Stimulated activated CD4-positive, alpha-beta T cell treated with anti-CD3 and anti-CD28 coated beads, Interleukin-12 subunit alpha, Interleukin-12 subunit beta, amount 100 ng/mL, for 4 hours (primary cell): ENCODE measurements around the gene SUSD2.

Experiments used
- DNase-seq: peaks from one replicate; pipeline ENCODE4 v3.0.0-alpha.2; 2020

SUSD2 gene

DNA sequence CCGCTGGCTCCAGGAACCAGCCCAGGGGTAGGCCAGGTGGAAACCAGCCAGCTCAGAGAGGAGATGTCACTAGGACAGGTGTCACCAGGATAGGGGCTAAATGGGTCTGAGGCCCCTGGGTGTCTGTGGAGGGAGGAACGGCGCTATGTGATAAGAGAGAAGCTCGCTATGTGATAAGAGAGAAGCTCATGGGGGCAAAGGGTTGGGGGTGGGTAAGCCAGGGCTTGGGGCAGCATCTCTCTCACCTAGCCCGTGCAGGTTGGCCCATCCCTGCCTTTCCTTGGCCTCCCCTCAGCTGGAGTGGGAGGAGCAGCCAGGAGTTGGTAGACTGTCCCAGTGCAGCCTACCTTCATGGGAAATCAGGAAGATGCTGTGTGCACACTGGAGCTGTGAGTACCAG lies 26.5 kb upstream of the SUSD2 start:
- DNase-seq: no peak

DNA sequence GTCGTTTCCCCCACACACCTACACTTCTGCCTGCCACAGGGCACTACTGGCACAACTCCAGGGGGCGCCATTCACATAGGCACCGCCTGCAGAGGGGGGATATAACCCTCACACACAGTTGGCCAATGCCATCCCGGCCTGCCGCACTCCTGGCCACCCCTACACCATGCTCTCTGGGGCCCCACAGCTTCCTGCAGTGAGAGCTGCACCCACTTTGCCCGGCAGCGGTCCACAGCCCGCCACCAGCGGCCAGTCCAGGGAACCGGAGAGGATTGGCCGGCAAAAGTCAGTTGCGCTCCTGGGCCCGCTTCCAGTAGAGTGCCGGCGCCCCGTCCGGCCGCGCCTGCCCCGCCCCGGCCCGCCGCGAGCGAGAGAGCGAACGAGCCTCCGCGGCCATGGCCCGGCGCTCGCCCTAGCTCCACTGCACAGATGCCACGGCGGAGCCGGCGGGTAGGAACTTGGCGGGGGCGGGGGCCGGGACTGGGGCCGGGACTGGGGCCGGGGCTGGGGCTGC lies 25.6 kb upstream of the SUSD2 start:
- peak; percentile 46 for DNase-seq

GRCh38 chr22:24156141-24156912 lies 25.0 kb upstream of the SUSD2 start:
- DNase-seq: peak; percentile 65

GRCh38 chr22:24156913-24157821 lies 24.1 kb upstream of the SUSD2 start:
- DNase-seq: peak; percentile 61

DNA sequence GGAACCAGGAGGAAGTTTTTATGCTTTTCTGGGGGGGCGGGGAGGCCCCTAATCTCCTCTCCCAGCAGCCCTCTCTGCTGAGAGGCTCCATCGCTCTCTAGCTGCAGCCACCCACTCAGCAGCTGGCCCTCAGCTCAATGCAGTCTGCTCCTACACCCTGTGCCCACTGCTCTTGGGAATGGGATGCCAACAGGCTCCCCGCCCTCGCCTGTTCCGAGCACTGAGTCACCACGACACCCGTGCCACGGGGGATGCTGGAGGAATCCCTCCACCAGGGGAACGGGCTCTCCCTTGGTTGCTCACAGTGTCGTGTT lies 23.5 kb upstream of the SUSD2 start:
- DNase-seq: no peak

GRCh38 chr22:24159650-24160049 lies 21.6 kb upstream of the SUSD2 start:
- no peak for DNase-seq

DNA sequence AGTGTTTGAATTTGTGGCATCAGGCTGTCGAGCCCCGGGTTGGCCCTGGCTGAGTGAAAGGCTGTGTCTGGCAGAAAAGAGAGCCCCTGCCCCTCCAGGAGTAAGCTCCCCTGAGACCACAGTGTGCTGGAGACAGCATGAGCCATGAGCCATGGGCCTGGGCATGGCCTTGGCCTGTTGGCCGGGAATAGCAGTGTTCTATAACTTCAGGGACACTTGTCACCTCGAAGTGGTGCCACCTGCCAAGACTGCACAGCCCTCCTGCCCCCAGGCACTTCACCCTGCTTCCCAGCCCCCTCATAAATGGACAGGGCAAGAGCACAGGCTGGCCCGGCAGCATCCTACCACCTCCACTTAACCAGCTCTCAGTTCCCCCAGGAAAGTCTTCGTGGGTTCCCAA lies 20.7 kb upstream of the SUSD2 start:
- no peak for DNase-seq

DNA sequence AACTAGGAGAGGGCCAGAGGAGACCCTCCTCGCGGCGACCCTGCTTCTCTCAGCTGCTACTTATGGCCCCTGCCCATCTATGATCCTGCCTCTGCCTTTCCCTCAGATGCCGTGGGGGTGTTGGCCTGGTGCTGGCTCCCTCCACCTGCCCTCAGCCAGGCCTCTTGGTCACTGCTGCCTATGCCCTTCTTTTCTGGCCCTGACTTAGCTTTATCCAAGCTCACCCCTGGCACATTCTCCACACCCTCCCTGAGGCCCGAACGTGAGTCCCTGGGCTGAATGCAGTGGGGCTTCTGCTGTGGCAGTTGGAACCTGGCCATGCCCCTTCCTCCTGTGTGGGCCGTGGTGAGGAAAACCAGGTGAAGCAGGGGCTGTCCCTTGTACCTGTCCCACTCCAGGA lies 19.8 kb upstream of the SUSD2 start:
- DNase-seq: no peak

DNA sequence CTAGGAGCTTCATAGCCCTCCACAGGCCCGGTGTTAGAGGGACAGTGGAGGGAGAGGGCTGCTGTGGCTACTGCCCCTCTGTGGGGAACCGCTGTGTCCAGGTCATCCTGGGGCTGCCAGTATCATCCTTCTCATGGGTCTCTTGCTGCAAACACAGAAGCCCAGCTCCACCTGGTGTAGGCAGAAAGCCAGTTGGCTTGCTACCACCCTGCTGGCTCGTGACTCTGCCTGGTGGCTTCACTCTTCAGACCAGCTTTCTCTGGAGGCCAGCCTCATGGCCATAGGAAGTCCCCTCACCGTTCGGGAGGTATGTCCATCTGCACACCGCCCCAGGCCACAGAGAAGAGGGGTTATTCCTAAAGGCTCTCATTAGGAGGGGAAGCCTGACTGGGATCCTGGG lies 19.4 kb upstream of the SUSD2 start:
- no peak for DNase-seq

DNA sequence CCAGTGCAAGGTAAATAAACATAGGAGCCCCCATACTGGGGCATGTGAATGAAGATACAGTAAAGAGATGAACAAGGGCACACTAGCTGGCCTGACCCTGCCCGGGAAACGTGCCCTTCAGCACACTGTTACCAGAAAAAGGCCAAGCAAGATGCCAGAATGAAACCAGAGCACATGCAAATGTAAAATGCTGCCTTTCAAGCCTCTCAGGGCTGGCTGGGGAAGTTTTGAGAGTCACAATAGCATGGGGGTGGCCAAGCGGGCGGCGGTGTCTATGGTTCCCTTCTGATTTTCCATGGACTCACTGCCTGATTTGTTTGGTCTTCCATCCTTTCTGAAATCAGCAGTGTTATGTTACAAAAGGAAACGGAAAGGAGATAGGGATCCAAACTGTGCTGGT lies 18.9 kb upstream of the SUSD2 start:
- DNase-seq: no peak

DNA sequence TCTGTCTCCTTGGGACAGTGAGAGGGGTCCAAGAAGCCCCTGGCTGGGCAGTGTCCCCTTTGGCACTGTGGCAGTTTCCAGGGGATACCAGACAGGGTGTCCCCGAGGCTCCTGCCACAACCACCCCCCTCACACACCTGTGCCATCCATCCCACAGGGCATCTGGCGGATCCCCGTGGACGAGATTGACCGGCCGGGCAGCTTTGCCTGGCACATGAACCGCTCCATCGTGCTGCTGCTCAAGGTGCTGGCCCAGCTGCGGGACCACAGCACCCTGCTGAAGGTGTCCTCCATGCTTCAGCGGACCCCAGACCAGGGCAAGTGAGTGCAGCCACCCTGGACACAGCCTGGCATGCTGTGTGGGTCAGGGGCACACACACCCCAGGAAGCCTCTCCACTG lies 17.0 kb upstream of the SUSD2 start:
- DNase-seq: no peak

DNA sequence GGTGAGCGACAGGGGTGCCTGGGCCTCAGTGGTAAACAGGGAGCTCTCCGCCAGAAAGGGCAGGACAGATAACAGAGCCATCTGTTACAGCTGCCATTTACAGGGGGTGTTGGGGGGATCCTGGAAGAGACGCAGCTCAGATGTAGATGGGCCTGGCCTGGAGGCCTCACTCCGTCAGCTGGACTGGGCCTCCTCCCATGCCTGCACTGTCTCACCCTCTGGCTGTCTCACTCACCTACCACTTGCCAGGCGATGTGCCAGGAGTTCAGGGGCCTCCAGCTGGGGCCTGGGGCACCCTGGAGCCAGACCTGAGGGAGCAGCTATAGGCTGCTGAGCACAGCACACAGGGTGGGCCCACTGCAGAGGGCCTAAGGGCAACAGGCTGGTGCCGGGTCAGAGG lies 16.3 kb upstream of the SUSD2 start:
- DNase-seq: no peak

DNA sequence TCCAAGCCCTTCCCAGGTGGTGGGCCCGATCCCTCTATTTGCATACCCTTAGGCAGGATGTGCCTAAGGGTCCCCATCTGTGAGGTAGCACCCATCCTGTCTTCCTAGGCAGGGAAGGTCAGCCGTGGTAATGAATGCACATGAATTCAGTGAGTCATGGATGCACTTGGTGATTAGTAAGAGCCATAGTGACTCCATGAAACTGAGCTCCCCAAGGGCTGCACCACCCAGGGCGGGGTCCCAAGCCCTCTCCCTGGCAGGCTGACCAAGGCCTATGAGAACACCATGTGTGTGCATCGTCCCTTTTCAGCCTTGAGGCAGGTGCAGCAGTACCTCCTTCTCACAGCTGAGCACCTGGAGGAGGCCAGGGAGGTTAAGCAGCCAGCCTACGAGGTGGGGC lies 15.6 kb upstream of the SUSD2 start:
- DNase-seq: no peak

DNA sequence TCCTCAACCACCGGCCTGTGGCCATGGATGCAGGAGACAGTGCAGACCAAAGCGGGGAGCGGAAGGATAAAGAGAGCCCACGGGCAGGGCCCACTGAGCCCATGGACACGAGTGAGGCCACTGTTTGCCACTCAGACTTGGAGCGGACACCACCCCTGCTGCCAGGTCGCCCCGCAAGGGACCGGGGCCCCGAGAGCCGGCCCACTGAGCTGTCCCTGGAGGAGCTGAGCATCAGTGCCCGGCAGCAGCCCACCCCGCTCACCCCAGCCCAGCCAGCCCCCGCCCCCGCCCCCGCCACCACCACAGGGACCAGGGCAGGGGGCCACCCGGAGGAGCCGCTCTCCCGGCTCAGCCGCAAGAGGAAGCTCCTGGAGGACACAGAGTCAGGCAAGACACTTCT lies 14.5 kb upstream of the SUSD2 start:
- no peak for DNase-seq

DNA sequence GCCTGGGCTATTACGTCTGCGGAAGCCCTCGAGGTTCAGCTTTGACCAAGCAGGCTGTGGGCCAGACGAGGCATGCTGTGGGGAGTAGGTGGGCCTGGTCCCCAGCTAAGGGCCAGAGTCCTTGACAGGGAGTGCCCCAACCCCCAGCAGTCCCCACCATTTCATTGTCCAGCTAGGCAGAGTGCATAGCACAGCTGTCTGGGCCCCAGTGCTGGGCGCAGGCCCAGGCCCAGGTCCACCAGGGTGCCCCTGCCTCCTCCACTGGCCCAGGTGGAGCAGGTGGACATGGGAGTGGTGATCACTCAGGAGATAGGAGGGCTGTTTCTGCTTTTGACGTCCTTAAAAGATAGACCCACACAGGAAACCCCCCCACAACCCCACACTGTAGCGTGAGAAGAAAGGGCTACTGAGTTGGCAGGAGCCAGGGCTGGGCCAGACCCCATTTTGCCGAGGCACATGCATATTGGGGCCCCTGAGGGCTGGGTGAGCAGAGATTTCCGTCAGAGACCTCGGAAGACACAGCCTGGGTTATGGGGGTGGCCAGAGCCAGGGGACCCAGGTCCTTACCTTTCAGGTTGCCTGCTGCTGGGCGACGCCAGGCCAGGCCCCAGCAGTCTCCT lies 11.7 kb upstream of the SUSD2 start:
- DNase-seq: no peak

DNA sequence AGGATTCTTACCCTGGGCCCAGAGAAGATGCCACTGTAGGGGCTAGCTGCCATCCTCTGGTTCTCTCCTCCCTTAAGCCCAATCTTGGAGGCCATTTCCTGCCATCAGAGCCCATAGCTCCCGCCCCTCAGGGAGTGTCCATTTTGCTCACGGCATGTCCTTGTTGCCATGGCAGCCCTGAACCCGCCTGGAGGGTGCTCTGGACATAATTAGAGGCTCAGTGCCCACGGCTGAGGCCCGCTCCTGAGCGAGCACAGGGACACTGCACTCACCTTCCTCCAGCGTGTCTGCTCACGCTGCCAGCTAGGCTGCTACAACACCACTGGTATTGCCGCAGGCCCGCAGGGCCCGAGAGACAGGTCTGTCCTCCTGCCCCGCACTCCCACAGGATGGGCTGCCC lies 11.1 kb upstream of the SUSD2 start:
- no peak for DNase-seq

GRCh38 chr22:24170632-24171031 lies 10.7 kb upstream of the SUSD2 start:
- no peak for DNase-seq

DNA sequence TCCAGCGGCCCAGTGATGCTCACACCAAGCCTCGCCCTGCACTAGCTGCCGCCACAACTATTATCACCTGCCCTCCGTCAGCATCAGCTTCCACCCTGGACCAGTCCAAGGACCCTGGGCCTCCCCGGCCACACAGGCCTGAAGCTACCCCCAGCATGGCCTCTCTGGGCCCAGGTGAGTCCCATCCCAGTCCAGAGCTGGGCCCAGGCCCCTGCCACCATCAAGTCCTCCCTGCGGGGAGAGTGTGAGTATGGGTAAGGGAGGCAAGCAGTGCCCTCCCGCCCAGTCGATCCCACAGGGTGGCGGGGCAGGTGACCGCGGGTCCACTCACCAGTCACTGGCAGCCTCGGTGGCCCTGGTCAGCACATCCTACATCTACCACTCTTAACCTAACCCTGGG lies 9.5 kb upstream of the SUSD2 start:
- DNase-seq: no peak

- DNase-seq: peak; percentile 55
Measured at GRCh38 chr22:24175160-24175808, 6.0 kb upstream of the SUSD2 start.

DNA sequence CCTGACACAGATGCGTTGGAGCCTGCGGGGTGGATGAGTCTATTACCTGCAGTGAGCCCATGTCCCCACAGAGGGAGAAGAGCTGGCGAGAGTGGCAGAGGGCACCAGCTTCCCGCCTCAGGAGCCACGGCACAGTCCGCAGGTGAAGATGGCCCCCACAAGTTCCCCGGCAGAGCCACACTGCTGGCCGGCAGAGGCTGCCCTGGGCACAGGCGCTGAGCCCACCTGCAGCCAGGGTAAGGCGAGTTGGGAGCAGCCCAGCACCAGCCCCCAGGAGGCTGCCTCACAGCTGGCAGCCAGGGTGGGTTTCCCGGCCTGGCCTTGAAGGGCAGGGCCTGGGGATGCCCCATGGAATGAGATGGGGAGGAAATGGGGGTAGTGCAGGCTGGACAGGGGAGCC lies 5.2 kb upstream of the SUSD2 start:
- DNase-seq: no peak

- DNase-seq: no peak
Measured at GRCh38 chr22:24176630-24177029, 4.7 kb upstream of the SUSD2 start.

GRCh38 chr22:24177045-24177444 lies 4.2 kb upstream of the SUSD2 start:
- no peak for DNase-seq

- DNase-seq: no peak
Measured at GRCh38 chr22:24177456-24177855, 3.8 kb upstream of the SUSD2 start.
